Loucy (cell line): ENCODE measurements around the gene SYNE4.

Experiments used
- EZH2phosphoT487 ChIP-seq: fragments of 200-600 bp; IDR thresholded peaks from 2 replicates; pipeline ENCODE4 v1.6.1; 2018; ENCODE audit warnings: antibody characterized with exemption, mild to moderate bottlenecking, moderate library complexity, borderline replicate concordance
- TF ChIP-seq, protein P1 (sequence below): fragments of 200-600 bp; sonication (generic); conservative IDR thresholded peaks from 2 replicates; pipeline ENCODE4 v1.5.1; 2014; ENCODE audit warnings: mild to moderate bottlenecking, antibody characterized with exemption, low read length

DNA sequence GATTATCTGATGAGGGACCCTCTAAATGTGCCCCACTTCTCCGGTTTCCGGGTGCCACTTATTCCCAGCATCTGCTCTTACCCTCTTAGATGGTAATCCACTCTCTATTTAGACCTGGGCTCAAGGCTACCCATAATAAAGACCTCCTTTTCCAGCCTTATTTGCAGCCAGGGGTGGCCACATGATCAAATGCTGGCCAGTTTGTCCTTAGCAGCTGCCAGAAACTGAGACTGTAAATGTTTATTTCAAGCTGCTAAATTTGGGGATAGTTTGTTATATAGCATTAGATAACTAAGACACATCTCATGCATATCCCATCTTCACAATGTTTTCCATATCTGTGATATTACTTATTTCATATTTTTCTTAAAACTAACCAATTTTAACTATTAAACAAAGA is 35.3 kb upstream of the SYNE4 start:
- TF ChIP-seq, protein P1, sequence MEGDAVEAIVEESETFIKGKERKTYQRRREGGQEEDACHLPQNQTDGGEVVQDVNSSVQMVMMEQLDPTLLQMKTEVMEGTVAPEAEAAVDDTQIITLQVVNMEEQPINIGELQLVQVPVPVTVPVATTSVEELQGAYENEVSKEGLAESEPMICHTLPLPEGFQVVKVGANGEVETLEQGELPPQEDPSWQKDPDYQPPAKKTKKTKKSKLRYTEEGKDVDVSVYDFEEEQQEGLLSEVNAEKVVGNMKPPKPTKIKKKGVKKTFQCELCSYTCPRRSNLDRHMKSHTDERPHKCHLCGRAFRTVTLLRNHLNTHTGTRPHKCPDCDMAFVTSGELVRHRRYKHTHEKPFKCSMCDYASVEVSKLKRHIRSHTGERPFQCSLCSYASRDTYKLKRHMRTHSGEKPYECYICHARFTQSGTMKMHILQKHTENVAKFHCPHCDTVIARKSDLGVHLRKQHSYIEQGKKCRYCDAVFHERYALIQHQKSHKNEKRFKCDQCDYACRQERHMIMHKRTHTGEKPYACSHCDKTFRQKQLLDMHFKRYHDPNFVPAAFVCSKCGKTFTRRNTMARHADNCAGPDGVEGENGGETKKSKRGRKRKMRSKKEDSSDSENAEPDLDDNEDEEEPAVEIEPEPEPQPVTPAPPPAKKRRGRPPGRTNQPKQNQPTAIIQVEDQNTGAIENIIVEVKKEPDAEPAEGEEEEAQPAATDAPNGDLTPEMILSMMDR, result no peak
- TF ChIP-seq EZH2phosphoT487, result no peak
